HG03045 (cell line): ENCODE measurements around the gene TUBB1.

Experiments used
- ATAC-seq: cut with Tn5 transposase; IDR thresholded peaks from one replicate; pipeline ENCODE4 v1.9.1; 2021; ENCODE audit warnings: mild to moderate bottlenecking, moderate library complexity; ENCODE audit not compliant: unreplicated experiment

The TUBB1 gene

DNA sequence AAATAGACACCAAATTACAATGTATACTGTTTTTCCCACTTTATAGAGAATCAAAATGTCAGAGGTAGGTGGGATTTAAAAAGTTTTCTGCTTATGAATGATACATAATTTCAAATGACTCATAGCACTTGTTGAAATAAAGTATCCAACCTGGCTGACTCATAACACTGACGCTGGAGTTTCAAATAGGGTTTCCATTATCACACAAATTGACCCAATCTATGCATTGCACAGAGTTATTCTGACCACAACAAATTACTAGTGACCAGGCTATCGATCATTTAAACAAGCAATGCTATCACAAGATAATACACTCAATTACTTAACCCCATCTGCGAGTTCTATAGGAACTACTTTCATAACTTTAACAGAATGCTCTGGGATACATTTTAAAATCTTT is 55.2 kb downstream of the TUBB1 start:
- ATAC-seq = no peak

- no peak for ATAC-seq
Measured at GRCh38 chr20:59075934-59076508, 56.8 kb downstream of the TUBB1 start.
